Measurements from ENCODE around the gene HSPB9.

The HSPB9 gene

DNA sequence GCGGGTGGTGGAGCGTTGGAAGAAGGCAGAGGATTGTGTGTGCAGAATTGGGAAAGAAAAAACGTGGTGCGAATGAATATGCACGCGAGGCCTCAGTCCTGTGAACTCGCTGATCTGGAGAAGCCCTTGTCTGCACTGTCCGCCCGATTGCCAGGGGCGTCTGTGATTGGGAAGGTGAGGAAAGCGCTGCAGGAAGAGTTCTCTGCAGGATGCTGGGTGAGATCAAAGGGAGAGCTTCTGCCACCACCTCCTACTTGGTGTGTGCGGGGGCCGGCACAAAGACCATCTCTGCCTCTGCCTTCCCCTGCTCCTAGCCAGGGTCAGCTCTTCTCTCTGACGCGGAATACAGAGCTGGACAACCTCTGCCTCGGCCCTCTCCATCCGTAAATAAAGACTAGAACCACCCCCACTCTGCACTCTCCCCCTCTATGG lies 33.0 kb downstream of the HSPB9 start:
- no peak for ATAC-seq
- TF ChIP-seq ISL1 (CRISPR knock-in tag; IDR thresholded peaks at IDR 0.05) (no peak), ZNF70 (CRISPR knock-in tag; IDR thresholded peaks at IDR 0.05) (no peak), ESRRG (CRISPR knock-in tag; IDR thresholded peaks at IDR 0.05) (no peak), BACH2 (CRISPR knock-in tag; IDR thresholded peaks at IDR 0.05; ENCODE audit: borderline replicate concordance) (no peak), TCF4 (CRISPR knock-in tag; IDR thresholded peaks at IDR 0.05; ENCODE audit: borderline replicate concordance) (no peak), GLIS3 (CRISPR knock-in tag; IDR thresholded peaks at IDR 0.05) (no peak), ZNF565 (CRISPR knock-in tag; conservative IDR thresholded peaks at IDR 0.05; ENCODE audit: low read depth) (no peak), RARB (CRISPR knock-in tag; IDR thresholded peaks at IDR 0.05) (no peak), ARNTL (CRISPR knock-in tag; IDR thresholded peaks at IDR 0.05; ENCODE audit: borderline replicate concordance, low read depth) (no peak), ZC3H10 (CRISPR knock-in tag; IDR thresholded peaks at IDR 0.05) (no peak), TOX (CRISPR knock-in tag; IDR thresholded peaks at IDR 0.05; ENCODE audit: borderline replicate concordance) (no peak)
- TF ChIP-seq, protein P1, sequence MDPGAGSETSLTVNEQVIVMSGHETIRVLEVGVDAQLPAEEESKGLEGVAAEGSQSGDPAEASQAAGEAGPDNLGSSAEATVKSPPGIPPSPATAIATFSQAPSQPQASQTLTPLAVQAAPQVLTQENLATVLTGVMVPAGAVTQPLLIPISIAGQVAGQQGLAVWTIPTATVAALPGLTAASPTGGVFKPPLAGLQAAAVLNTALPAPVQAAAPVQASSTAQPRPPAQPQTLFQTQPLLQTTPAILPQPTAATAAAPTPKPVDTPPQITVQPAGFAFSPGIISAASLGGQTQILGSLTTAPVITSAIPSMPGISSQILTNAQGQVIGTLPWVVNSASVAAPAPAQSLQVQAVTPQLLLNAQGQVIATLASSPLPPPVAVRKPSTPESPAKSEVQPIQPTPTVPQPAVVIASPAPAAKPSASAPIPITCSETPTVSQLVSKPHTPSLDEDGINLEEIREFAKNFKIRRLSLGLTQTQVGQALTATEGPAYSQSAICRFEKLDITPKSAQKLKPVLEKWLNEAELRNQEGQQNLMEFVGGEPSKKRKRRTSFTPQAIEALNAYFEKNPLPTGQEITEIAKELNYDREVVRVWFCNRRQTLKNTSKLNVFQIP (CRISPR knock-in tag; IDR thresholded peaks at IDR 0.05; ENCODE audit: borderline replicate concordance, low read depth), result no peak

DNA sequence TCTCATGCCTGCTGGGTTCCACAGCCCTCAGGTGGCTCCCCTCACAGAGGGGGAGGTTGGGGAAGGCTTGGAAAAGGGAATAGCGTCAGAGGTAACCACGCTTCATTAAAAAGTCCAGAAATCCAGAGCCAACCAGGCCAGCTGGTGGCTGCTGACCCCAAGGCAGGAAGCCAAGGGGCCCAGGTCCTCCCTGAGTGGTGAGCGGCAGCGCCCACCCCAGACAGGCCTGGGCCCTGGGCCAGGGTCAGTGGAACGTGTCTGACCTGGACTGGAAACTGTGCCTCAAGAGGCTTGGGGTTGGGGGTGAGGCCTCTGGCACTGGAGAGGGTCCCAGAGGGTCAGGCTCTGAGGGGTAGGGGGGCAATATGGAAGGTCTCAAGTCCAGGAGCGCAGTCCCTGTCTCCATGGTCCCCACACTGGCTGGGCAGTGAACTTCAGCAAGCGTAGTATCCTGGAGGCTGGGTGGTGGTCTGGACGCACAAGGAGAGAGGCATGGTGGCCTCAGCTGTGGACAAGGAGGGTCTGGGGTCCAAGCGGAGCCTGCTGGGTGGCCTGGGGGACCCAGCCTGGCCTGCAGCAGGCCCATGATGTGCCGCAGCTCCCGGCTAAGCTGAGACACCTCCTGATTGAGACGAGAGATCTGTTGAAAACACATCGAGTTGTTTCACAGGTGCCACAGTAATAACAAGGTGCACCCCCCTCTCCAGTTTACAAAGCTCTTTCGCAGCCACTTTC lies 37.4 kb downstream of the HSPB9 start:
- no peak for ATAC-seq
- TF ChIP-seq ZNF8 (CRISPR knock-in tag; IDR thresholded peaks at IDR 0.05) (no peak), ESRRG (CRISPR knock-in tag; IDR thresholded peaks at IDR 0.05) (no peak), ISL1 (CRISPR knock-in tag; IDR thresholded peaks at IDR 0.05) (no peak), ZFP3 (CRISPR knock-in tag; IDR thresholded peaks at IDR 0.05) (no peak), RARB (CRISPR knock-in tag; IDR thresholded peaks at IDR 0.05) (no peak), GLIS3 (CRISPR knock-in tag; IDR thresholded peaks at IDR 0.05) (no peak), SNAI2 (CRISPR knock-in tag; IDR thresholded peaks at IDR 0.05) (no peak), ZNF70 (CRISPR knock-in tag; IDR thresholded peaks at IDR 0.05) (no peak), PPARA (CRISPR knock-in tag; IDR thresholded peaks at IDR 0.05; ENCODE audit: borderline replicate concordance) (no peak), CSDC2 (CRISPR knock-in tag; IDR thresholded peaks at IDR 0.05) (no peak), ZNF565 (CRISPR knock-in tag; conservative IDR thresholded peaks at IDR 0.05; ENCODE audit: low read depth) (no peak), TCF4 (CRISPR knock-in tag; IDR thresholded peaks at IDR 0.05; ENCODE audit: borderline replicate concordance) (no peak), TOX (CRISPR knock-in tag; IDR thresholded peaks at IDR 0.05; ENCODE audit: borderline replicate concordance) (no peak), ZFP30 (CRISPR knock-in tag; IDR thresholded peaks at IDR 0.05) (no peak), ZC3H10 (CRISPR knock-in tag; IDR thresholded peaks at IDR 0.05) (no peak)
- TF ChIP-seq, protein P2, sequence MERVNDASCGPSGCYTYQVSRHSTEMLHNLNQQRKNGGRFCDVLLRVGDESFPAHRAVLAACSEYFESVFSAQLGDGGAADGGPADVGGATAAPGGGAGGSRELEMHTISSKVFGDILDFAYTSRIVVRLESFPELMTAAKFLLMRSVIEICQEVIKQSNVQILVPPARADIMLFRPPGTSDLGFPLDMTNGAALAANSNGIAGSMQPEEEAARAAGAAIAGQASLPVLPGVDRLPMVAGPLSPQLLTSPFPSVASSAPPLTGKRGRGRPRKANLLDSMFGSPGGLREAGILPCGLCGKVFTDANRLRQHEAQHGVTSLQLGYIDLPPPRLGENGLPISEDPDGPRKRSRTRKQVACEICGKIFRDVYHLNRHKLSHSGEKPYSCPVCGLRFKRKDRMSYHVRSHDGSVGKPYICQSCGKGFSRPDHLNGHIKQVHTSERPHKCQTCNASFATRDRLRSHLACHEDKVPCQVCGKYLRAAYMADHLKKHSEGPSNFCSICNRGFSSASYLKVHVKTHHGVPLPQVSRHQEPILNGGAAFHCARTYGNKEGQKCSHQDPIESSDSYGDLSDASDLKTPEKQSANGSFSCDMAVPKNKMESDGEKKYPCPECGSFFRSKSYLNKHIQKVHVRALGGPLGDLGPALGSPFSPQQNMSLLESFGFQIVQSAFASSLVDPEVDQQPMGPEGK (CRISPR knock-in tag; IDR thresholded peaks at IDR 0.05; ENCODE audit: borderline replicate concordance), result no peak
- TF ChIP-seq, protein P3, sequence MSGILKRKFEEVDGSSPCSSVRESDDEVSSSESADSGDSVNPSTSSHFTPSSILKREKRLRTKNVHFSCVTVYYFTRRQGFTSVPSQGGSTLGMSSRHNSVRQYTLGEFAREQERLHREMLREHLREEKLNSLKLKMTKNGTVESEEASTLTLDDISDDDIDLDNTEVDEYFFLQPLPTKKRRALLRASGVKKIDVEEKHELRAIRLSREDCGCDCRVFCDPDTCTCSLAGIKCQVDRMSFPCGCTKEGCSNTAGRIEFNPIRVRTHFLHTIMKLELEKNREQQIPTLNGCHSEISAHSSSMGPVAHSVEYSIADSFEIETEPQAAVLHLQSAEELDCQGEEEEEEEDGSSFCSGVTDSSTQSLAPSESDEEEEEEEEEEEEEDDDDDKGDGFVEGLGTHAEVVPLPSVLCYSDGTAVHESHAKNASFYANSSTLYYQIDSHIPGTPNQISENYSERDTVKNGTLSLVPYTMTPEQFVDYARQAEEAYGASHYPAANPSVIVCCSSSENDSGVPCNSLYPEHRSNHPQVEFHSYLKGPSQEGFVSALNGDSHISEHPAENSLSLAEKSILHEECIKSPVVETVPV (CRISPR knock-in tag; IDR thresholded peaks at IDR 0.05), result no peak
- TF ChIP-seq, protein P4, sequence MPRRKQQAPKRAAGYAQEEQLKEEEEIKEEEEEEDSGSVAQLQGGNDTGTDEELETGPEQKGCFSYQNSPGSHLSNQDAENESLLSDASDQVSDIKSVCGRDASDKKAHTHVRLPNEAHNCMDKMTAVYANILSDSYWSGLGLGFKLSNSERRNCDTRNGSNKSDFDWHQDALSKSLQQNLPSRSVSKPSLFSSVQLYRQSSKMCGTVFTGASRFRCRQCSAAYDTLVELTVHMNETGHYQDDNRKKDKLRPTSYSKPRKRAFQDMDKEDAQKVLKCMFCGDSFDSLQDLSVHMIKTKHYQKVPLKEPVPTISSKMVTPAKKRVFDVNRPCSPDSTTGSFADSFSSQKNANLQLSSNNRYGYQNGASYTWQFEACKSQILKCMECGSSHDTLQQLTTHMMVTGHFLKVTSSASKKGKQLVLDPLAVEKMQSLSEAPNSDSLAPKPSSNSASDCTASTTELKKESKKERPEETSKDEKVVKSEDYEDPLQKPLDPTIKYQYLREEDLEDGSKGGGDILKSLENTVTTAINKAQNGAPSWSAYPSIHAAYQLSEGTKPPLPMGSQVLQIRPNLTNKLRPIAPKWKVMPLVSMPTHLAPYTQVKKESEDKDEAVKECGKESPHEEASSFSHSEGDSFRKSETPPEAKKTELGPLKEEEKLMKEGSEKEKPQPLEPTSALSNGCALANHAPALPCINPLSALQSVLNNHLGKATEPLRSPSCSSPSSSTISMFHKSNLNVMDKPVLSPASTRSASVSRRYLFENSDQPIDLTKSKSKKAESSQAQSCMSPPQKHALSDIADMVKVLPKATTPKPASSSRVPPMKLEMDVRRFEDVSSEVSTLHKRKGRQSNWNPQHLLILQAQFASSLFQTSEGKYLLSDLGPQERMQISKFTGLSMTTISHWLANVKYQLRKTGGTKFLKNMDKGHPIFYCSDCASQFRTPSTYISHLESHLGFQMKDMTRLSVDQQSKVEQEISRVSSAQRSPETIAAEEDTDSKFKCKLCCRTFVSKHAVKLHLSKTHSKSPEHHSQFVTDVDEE (CRISPR knock-in tag; IDR thresholded peaks at IDR 0.05), result no peak
- TF ChIP-seq, protein P1 (CRISPR knock-in tag; IDR thresholded peaks at IDR 0.05; ENCODE audit: borderline replicate concordance, low read depth), result no peak
- TF ChIP-seq, protein P5, sequence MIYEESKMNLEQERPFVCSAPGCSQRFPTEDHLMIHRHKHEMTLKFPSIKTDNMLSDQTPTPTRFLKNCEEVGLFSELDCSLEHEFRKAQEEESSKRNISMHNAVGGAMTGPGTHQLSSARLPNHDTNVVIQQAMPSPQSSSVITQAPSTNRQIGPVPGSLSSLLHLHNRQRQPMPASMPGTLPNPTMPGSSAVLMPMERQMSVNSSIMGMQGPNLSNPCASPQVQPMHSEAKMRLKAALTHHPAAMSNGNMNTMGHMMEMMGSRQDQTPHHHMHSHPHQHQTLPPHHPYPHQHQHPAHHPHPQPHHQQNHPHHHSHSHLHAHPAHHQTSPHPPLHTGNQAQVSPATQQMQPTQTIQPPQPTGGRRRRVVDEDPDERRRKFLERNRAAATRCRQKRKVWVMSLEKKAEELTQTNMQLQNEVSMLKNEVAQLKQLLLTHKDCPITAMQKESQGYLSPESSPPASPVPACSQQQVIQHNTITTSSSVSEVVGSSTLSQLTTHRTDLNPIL (CRISPR knock-in tag; IDR thresholded peaks at IDR 0.05; ENCODE audit: low read depth), result no peak
